ENCODE data around the gene ITFG1.
"Not testable (repeated sequence)": the region's sequence is repeated elsewhere in the genome, so short reads cannot be mapped to it uniquely, and the experiment has no call there.

The ITFG1 gene

DNA sequence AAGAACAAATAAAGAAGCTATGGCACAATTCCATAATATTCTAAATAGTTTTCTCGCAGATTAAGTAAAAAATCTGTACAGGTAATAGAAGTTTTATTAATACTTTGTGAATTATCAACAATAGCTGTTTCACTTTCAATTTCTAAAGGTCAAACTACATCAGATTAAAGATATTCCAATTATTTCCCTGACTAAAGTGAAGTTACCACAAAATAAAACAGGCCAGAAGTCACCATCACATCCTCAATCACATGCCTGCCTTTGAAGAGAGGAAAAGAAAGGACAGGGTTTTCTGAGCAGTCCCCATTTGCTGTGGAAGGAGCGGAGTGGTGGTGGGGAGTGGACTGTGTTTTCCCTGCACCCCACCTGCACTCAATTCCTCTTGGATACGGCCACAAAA, 11.1 kb downstream of the ITFG1 start:
- TF ChIP-seq, protein P1, sequence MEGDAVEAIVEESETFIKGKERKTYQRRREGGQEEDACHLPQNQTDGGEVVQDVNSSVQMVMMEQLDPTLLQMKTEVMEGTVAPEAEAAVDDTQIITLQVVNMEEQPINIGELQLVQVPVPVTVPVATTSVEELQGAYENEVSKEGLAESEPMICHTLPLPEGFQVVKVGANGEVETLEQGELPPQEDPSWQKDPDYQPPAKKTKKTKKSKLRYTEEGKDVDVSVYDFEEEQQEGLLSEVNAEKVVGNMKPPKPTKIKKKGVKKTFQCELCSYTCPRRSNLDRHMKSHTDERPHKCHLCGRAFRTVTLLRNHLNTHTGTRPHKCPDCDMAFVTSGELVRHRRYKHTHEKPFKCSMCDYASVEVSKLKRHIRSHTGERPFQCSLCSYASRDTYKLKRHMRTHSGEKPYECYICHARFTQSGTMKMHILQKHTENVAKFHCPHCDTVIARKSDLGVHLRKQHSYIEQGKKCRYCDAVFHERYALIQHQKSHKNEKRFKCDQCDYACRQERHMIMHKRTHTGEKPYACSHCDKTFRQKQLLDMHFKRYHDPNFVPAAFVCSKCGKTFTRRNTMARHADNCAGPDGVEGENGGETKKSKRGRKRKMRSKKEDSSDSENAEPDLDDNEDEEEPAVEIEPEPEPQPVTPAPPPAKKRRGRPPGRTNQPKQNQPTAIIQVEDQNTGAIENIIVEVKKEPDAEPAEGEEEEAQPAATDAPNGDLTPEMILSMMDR (IDR thresholded peaks at IDR 0.05; ENCODE audit: low read depth, low read length, missing control alignments): no peak
- DNase-seq (ENCODE audit: low read depth): no peak
- H3K4me3 ChIP-seq (ENCODE audit: low read depth, low read length): no peak overlapping the region
- in situ Hi-C loops (cut with HindIII; ENCODE audit: low sequenced_read_pairs): no loop called here

GRCh38 chr16:47448830-47449575, 11.9 kb downstream of the ITFG1 start:
- no peak overlapping the region for H3K4me3 ChIP-seq (ENCODE audit: low read depth, low read length)
- DNase-seq (ENCODE audit: low read depth): no peak
- in situ Hi-C loops (cut with HindIII; ENCODE audit: low sequenced_read_pairs): no loop called here
- TF ChIP-seq, protein P1 (IDR thresholded peaks at IDR 0.05; ENCODE audit: low read depth, low read length, missing control alignments): no peak

DNA sequence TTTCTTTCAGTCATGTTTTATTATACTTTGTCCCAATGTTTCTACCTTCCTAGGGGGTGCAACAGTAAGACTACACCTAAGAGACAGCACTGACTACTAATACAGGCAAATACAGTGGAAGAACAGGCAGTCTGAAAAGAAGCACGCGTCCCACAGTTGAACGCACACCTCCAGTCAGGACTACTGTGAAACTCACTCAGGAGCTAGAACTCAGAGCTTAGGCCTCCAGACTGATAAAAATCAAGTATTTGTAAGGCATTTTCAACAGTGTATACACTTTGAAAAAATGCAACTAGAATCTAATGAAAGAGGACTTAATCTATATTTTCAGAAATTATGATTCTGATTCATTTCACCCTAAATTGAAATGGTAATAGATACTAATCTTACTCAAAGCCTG, 14.4 kb downstream of the ITFG1 start:
- in situ Hi-C loops (cut with HindIII; ENCODE audit: low sequenced_read_pairs): no loop called here
- H3K4me3 ChIP-seq (ENCODE audit: low read depth, low read length): no peak overlapping the region

DNA sequence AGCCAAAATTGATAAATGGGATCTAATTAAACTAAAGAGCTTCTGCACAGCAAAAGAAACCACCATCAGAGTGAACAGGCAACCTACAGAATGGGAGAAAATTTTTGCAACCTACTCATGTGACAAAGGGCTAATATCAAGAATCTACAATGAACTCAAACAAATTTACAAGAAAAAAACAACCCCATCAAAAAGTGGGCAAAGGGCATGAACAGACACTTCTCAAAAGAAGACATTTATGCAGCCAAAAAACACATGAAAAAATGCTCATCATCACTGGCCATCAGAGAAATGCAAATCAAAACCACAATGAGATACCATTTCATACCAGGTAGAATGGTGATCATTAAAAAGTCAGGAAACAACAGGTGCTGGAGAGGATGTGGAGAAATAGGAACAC, 18.0 kb downstream of the ITFG1 start:
- in situ Hi-C loops (cut with HindIII; ENCODE audit: low sequenced_read_pairs); H3K4me3 ChIP-seq (ENCODE audit: low read depth, low read length); DNase-seq (ENCODE audit: low read depth): not testable (repeated sequence)

More for the DNA sequence above, 14.4 kb downstream of the ITFG1 start:
- no peak for DNase-seq (ENCODE audit: low read depth)
- TF ChIP-seq, protein P1 (IDR thresholded peaks at IDR 0.05; ENCODE audit: low read depth, low read length, missing control alignments): no peak

GRCh38 chr16:47440066-47440465, 20.8 kb downstream of the ITFG1 start:
- in situ Hi-C loops (cut with HindIII; ENCODE audit: low sequenced_read_pairs); H3K4me3 ChIP-seq (ENCODE audit: low read depth, low read length): not testable (repeated sequence)

DNA sequence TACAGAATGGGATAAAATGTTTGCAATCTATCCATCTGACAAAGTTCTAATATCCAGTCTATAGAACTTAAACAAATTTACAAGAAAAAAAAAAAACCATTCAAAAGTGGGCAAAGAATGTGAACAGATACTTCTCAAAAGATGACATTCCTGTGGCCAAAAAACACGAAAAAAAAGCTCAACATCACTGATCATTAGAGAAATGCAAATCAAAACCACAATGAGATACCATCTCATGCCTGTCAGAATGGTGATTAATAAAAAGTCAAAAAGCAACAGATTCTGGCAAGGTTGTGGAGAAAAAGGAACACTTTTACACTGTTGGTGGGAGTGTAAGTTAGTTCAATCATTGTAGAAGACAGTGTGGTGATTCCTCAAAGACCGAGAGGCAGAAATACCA, 26.6 kb downstream of the ITFG1 start:
- DNase-seq (ENCODE audit: low read depth); H3K4me3 ChIP-seq (ENCODE audit: low read depth, low read length); in situ Hi-C loops (cut with HindIII; ENCODE audit: low sequenced_read_pairs): not testable (repeated sequence)

More at GRCh38 chr16:47440066-47440465, 20.8 kb downstream of the ITFG1 start:
- not testable (repeated sequence) for DNase-seq (ENCODE audit: low read depth)

GRCh38 chr16:47431960-47432359, 28.9 kb downstream of the ITFG1 start:
- TF ChIP-seq, protein P1 (IDR thresholded peaks at IDR 0.05; ENCODE audit: low read depth, low read length, missing control alignments): no peak
- H3K4me3 ChIP-seq (ENCODE audit: low read depth, low read length): no peak overlapping the region
- in situ Hi-C loops (cut with HindIII; ENCODE audit: low sequenced_read_pairs): no loop called here
- DNase-seq (ENCODE audit: low read depth): no peak

DNA sequence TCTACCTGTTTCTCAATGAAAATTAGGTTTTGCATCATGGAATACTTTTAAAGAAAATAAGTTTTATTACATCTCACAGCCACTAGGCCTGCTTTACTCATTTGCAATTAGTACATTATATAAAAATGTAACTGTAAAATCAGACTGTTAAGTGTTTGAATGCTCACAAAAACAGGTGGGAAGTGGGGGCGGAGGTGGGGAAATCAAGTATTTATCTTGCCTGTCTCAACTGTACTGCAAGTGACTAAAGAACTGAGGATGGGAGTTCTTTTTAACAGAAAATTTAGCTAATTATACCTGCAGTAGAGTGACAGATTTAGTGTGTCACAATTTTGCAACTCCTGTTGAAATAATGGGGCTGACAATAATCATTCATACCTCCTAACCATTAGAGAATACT, 34.1 kb downstream of the ITFG1 start:
- H3K4me3 ChIP-seq (ENCODE audit: low read depth, low read length): no peak overlapping the region
- in situ Hi-C loops (cut with HindIII; ENCODE audit: low sequenced_read_pairs): no loop called here
- TF ChIP-seq, protein P1 (IDR thresholded peaks at IDR 0.05; ENCODE audit: low read depth, low read length, missing control alignments): no peak
- no peak for DNase-seq (ENCODE audit: low read depth)

Data from astrocyte of the cerebellum (primary cell).